Medulla oblongata (tissue), 1 donor: Measurements from ENCODE around the gene CRYBG1.
"Not testable (repeated sequence)": the region's sequence is repeated elsewhere in the genome, so short reads cannot be mapped to it uniquely, and the experiment has no call there.

Experiments used
- DNase-seq: peaks from one replicate; pipeline ENCODE4 v3.0.0-alpha.2; 2015; ENCODE audit errors: extremely low spot score

CRYBG1 gene

GRCh38 chr6:106551155-106551554, 190.6 kb downstream of the CRYBG1 start:
- DNase-seq = no peak

GRCh38 chr6:106553440-106553839, 192.9 kb downstream of the CRYBG1 start:
- no peak for DNase-seq

GRCh38 chr6:106555767-106556166, 195.2 kb downstream of the CRYBG1 start:
- DNase-seq = no peak

GRCh38 chr6:106556368-106556960, 195.9 kb downstream of the CRYBG1 start:
- DNase-seq = peak; percentile 50

- DNase-seq = no peak
Measured at GRCh38 chr6:106557837-106558236, 197.3 kb downstream of the CRYBG1 start.

GRCh38 chr6:106558364-106558763, 197.8 kb downstream of the CRYBG1 start:
- DNase-seq = no peak

- not testable (repeated sequence) for DNase-seq
Measured at GRCh38 chr6:106559659-106560058, 199.1 kb downstream of the CRYBG1 start.

GRCh38 chr6:106560996-106561685, 200.6 kb downstream of the CRYBG1 start:
- no peak for DNase-seq

- DNase-seq = no peak
Measured at GRCh38 chr6:106561686-106562405, 201.3 kb downstream of the CRYBG1 start.

GRCh38 chr6:106563614-106564013, 203.1 kb downstream of the CRYBG1 start:
- DNase-seq = no peak

- DNase-seq = no peak
Measured at GRCh38 chr6:106564476-106564875, 204.0 kb downstream of the CRYBG1 start.

- no peak for DNase-seq
Measured at GRCh38 chr6:106568530-106568929, 208.0 kb downstream of the CRYBG1 start.

- DNase-seq = no peak
Measured at GRCh38 chr6:106569428-106569827, 208.9 kb downstream of the CRYBG1 start.

GRCh38 chr6:106572436-106572835, 211.9 kb downstream of the CRYBG1 start:
- no peak for DNase-seq

- no peak for DNase-seq
Measured at GRCh38 chr6:106572875-106573585, 212.5 kb downstream of the CRYBG1 start.

- DNase-seq = peak; percentile 73
Measured at GRCh38 chr6:106574741-106575458, 214.4 kb downstream of the CRYBG1 start.

- DNase-seq = no peak
Measured at GRCh38 chr6:106579281-106579680, 218.8 kb downstream of the CRYBG1 start.

GRCh38 chr6:106581468-106581867, 221.0 kb downstream of the CRYBG1 start:
- DNase-seq = no peak

- DNase-seq = no peak
Measured at GRCh38 chr6:106586815-106587415, 226.4 kb downstream of the CRYBG1 start.

- DNase-seq = not testable (repeated sequence)
Measured at GRCh38 chr6:106588937-106589336, 228.4 kb downstream of the CRYBG1 start.
